ENCODE data around the gene MBIP.
"Not testable (repeated sequence)": the region's sequence is repeated elsewhere in the genome, so short reads cannot be mapped to it uniquely, and the experiment has no call there.

Gene MBIP

DNA sequence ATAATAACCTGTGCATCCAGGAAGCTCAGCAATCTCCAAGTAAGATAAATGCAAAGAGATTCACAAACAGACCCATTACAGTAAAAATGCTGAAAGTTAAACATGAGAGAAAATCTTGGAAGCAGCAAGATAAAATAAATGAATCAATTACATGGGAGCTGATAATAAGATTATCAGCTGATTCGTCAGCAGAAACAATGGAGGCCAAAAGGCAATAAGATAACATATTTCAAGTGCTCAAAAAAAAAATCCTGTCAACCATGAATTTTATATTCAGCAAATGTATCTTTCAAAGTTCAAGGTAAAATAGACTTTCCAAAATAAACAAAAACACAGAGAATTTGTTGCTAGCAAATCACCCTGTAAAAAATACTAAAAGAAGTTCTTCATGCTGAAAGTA lies 36.4 kb upstream of the MBIP start:
- no peak for TF ChIP-seq CTCF (IDR thresholded peaks at IDR 0.05; ENCODE audit: insufficient read depth, missing control alignments)
- no peak for DNase-seq (ENCODE audit: insufficient read length, low spot score)
- FAIRE-seq, result no peak

- no peak for FAIRE-seq
- no peak for DNase-seq (ENCODE audit: insufficient read length, low spot score)
- no peak for TF ChIP-seq CTCF (IDR thresholded peaks at IDR 0.05; ENCODE audit: insufficient read depth, missing control alignments)
Observed at GRCh38 chr14:36346052-36346451, 25.6 kb upstream of the MBIP start.

- no peak for DNase-seq (ENCODE audit: insufficient read length, low spot score)
- FAIRE-seq, result no peak
- no peak for TF ChIP-seq CTCF (IDR thresholded peaks at IDR 0.05; ENCODE audit: insufficient read depth, missing control alignments)
Observed at GRCh38 chr14:36344211-36344610, 23.8 kb upstream of the MBIP start.

- FAIRE-seq; DNase-seq (ENCODE audit: insufficient read length, low spot score): not testable (repeated sequence)
Observed at GRCh38 chr14:36341811-36342210, 21.4 kb upstream of the MBIP start.

DNA sequence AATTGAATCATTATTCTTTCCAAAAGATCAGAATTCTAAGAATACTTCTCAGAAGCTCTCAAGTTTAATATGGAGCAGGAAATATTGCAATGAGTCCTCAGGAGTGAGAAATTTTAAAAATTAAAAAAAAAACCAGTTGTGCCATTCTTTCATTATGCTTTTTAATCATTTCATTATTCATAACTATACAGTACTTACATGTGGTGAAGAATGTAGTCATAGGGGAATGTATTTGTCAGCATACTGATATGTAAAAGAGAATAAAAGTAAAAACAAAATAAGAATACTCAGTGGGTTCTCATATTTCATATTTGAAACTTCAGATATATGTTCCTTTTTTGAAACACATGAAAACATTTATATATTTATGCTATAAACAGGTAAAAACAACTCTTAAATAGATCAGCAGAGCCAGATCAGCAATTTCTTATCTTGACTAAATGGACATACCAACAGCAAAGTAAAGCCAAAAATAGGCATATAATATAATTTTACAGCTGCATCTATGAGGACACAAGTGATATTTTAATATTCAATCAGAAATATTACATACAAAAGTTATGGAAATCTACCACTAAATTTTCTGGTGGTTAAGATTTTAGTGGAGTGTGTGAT lies 19.9 kb upstream of the MBIP start:
- DNase-seq (ENCODE audit: insufficient read length, low spot score) (no peak), FAIRE-seq (no peak)
- no peak for TF ChIP-seq CTCF (IDR thresholded peaks at IDR 0.05; ENCODE audit: insufficient read depth, missing control alignments)

DNA sequence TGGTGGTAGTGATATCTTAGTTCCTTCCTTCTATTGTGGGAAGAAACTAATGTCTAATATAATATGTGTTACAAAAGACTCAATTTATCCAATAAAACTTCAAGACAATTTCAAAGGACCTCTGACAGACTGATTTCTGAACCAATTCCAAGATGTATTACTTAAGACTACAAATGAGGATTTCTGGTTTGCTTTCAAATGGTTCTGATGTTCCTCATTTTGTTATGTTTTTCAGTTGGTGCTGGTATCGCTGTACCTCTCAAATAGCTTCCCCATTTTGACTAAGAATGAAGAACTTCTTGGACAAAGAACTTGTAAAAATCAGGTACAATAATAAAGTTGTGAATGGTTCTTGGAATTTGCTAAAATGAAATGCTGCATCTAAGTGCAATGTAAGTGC lies 19.4 kb upstream of the MBIP start:
- TF ChIP-seq CTCF (IDR thresholded peaks at IDR 0.05; ENCODE audit: insufficient read depth, missing control alignments), result no peak
- FAIRE-seq (no peak), DNase-seq (ENCODE audit: insufficient read length, low spot score) (no peak)

- TF ChIP-seq CTCF (IDR thresholded peaks at IDR 0.05; ENCODE audit: insufficient read depth, missing control alignments), result no peak
- no peak for DNase-seq (ENCODE audit: insufficient read length, low spot score)
- FAIRE-seq, result no peak
Observed at GRCh38 chr14:36333119-36333518, 12.7 kb upstream of the MBIP start.

DNA sequence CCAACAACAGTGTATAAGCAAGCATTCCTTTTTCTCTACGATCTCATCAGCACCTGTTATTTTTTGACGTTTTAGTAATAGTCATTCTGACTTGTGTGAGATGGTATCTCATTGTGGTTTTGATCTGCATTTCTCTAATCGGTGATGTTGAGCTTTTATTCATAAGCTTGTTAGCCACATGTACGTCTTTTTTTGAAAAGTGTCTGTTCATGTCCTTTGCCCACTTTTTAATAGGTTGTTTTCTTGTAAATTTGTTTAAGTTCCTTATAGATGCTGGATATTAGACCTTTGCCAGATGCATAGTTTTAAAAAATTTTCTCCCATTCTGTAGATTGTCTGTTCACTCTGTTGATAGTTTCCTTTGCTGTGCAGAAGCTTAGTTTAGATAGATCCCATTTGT lies 7.1 kb upstream of the MBIP start:
- not testable (repeated sequence) for FAIRE-seq; DNase-seq (ENCODE audit: insufficient read length, low spot score)

Data from D721Med (cell line).